Stomach (tissue), 4 donors: Measurements from ENCODE around the gene ASPG.
"Not testable (repeated sequence)": the region's sequence is repeated elsewhere in the genome, so short reads cannot be mapped to it uniquely, and the experiment has no call there.

Source experiments
- CTCF ChIP-seq, 7 experiments: fragments of 450-650 bp in 4 of 7; fragments of 200-600 bp in 3 of 7; sonication (generic) in 3 of 7; IDR thresholded peaks; one replicate each; pipeline ENCODE4 v1.5.1; 2016 to 2019; ENCODE audit warnings: antibody characterized with exemption in 7 of 7, control low read depth in 2 of 7, mild to moderate bottlenecking in 1 of 7
- POLR2A ChIP-seq, 4 donors: fragments of 450-650 bp; IDR thresholded peaks; one replicate each; pipeline ENCODE4 v1.6.1; 2016; ENCODE audit warnings: antibody characterized with exemption in 4 of 4, control low read depth in 2 of 4, mild to moderate bottlenecking in 1 of 4, moderate library complexity in 1 of 4
- POLR2AphosphoS5 ChIP-seq, 3 donors: sonication (generic); formaldehyde crosslinking; IDR thresholded peaks; one replicate each; pipeline ENCODE4 v1.6.1; 2016; ENCODE audit warnings: antibody characterized with exemption in 3 of 3

GRCh38 chr14:104153394-104153755, 67.9 kb downstream of the ASPG start:
- not testable (repeated sequence) for TF ChIP-seq CTCF, POLR2A, POLR2AphosphoS5 (IDR thresholded peaks at IDR 0.05)
